Measurements from ENCODE around the gene PPP1R3E. TPM values are rescaled to one million over a fixed set of nuclear protein-coding genes. Genes with fewer than 3 reads are reported as not detected.
"Not testable (repeated sequence)": the region's sequence is repeated elsewhere in the genome, so short reads cannot be mapped to it uniquely, and the experiment has no call there.

The PPP1R3E gene
- total RNA-seq, 1 donor from 2014 or later = 1.7 TPM

GRCh38 chr14:23297611-23298277 is 4.9 kb downstream of the PPP1R3E start:
- no peak for DNase-seq (ENCODE audit: low read depth in 2 of 2)

- DNase-seq (ENCODE audit: low read depth in 2 of 2) = no peak
Measured at GRCh38 chr14:23297096-23297495, 5.6 kb downstream of the PPP1R3E start.

- no peak for DNase-seq (ENCODE audit: low read depth in 2 of 2)
Measured at GRCh38 chr14:23296012-23296777, 6.5 kb downstream of the PPP1R3E start.

GRCh38 chr14:23294734-23295561 is 7.7 kb downstream of the PPP1R3E start:
- DNase-seq (ENCODE audit: low read depth in 2 of 2) = peak; percentile 47 to 65

GRCh38 chr14:23286902-23287479 is 15.7 kb downstream of the PPP1R3E start:
- no peak for DNase-seq (ENCODE audit: low read depth in 2 of 2)

- peak; percentile 94 to 99 for DNase-seq (ENCODE audit: low read depth in 2 of 2)
Measured at GRCh38 chr14:23286020-23286901, 16.4 kb downstream of the PPP1R3E start, which contains the start of gene HOMEZ. Gene HOMEZ (minus strand): TSS chr14:23286132. CDS start chr14:23285952, 180 bp downstream.

GRCh38 chr14:23285530-23286019 is 17.1 kb downstream of the PPP1R3E start:
- no peak for DNase-seq (ENCODE audit: low read depth in 2 of 2)

- DNase-seq (ENCODE audit: low read depth in 2 of 2) = no peak
Measured at GRCh38 chr14:23284654-23285529, 17.8 kb downstream of the PPP1R3E start.

GRCh38 chr14:23281247-23281646 is 21.4 kb downstream of the PPP1R3E start:
- no peak for DNase-seq (ENCODE audit: low read depth in 2 of 2)

GRCh38 chr14:23277928-23278327 is 24.7 kb downstream of the PPP1R3E start:
- DNase-seq (ENCODE audit: low read depth in 2 of 2) = not testable (repeated sequence)

- DNase-seq (ENCODE audit: low read depth in 2 of 2) = no peak
Measured at GRCh38 chr14:23277189-23277588, 25.5 kb downstream of the PPP1R3E start.

GRCh38 chr14:23275412-23275811 is 27.2 kb downstream of the PPP1R3E start:
- DNase-seq (ENCODE audit: low read depth in 2 of 2) = no peak

GRCh38 chr14:23269193-23269592 is 33.5 kb downstream of the PPP1R3E start:
- DNase-seq (ENCODE audit: low read depth in 2 of 2) = no peak

GRCh38 chr14:23260849-23261248 is 41.8 kb downstream of the PPP1R3E start:
- DNase-seq (ENCODE audit: low read depth in 2 of 2) = not testable (repeated sequence)

- DNase-seq (ENCODE audit: low read depth in 2 of 2) = no peak
Measured at GRCh38 chr14:23259426-23259825, 43.2 kb downstream of the PPP1R3E start.

GRCh38 chr14:23258256-23258655 is 44.4 kb downstream of the PPP1R3E start:
- DNase-seq (ENCODE audit: low read depth in 2 of 2) = no peak

GRCh38 chr14:23252420-23253333 is 50.0 kb downstream of the PPP1R3E start:
- DNase-seq (ENCODE audit: low read depth in 2 of 2) = no peak

- DNase-seq (ENCODE audit: low read depth in 2 of 2) = no peak
Measured at GRCh38 chr14:23252006-23252405, 50.7 kb downstream of the PPP1R3E start.
